ENCODE data around the gene NDUFV2.
A peak's percentile ranks its signal among the peaks of the same experiment; 100 is the strongest.
"Not testable (repeated sequence)": the region's sequence is repeated elsewhere in the genome, so short reads cannot be mapped to it uniquely, and the experiment has no call there.

The NDUFV2 gene

DNA sequence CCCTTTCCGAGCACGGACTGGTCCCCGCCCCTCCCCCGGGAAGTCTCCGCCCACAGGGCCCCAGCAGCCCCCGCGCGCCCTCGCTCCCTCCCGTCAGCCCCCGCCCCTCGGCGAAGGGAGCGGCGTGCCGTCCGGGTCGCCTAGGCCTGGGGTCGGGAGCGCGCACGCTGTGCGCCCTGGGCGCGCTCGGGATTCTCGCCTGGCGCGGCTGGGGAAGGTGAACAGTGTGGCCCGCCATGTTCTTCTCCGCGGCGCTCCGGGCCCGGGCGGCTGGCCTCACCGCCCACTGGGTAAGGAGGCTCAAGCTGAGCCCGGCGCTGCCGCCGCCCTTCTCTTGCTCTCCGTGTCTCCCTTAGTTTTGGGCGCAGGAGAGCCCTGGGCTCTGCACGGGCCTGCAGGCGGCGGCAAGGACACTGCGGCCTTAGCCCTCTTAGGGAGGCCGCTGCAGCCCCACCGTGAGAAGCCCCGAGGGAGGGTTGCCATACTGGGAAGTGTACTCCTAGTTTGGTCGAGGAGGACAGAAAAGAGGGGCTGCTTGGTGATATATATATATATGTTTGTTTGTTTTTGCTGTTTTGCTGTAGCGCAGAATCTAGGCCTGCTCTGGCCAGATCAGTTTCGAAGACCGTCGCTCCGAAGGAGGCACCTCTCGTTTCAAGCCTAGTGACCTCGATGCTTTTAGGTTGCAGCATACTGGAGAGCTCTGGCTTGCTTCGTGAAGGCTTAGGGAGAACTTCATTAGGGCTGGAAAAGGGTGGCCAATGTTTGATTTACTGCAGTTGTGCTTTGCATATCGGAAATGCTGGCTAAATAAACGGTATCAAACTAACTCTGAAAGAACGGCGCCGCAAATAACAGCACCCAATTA is at the start of gene NDUFV2:
TSS of gene NDUFV2 (plus strand) at position 192 of the 868 bp plus-strand sequence. CDS start at position 237, 45 bp downstream.
- peak; percentile 53 to 98 (median 94) for DNase-seq

DNA sequence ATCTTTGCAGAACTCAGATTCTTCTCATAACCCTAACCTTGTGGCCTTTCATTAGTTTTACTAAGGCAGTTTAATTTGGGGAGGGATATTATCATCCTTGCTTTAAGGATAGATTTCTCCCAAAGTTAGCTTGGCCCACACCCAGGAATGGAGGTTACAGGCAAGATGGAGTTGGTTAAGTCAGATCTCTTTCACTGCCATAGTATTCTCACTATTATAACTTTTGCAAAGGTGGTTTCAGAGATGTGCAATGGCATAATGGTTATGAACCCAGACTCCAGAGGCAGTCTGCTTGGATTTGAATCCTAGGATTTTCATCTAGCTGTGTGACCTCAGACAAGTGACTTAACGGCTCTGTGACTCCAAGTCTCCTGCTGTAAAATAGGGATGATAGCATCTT is 48.7 kb upstream of the NDUFV2 start:
- DNase-seq = no peak

DNA sequence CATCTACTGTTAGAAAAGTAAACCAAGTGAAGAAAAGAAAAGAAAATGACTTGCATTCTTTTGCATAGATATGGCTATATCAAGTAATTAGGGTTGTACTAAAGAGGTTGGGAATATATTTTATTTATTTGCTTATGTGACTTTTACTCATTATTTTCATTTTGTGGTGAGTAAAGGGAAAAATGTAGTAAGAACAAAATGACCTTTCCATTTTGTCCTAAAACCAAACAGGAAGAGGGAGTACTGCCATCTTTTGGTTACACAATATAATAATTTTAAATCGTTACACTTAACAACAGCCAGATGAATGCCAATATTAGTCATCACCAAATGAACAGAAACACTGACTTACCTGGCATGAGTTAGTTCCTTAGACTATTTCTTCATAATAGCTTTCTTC is 47.3 kb upstream of the NDUFV2 start:
- DNase-seq = no peak

DNA sequence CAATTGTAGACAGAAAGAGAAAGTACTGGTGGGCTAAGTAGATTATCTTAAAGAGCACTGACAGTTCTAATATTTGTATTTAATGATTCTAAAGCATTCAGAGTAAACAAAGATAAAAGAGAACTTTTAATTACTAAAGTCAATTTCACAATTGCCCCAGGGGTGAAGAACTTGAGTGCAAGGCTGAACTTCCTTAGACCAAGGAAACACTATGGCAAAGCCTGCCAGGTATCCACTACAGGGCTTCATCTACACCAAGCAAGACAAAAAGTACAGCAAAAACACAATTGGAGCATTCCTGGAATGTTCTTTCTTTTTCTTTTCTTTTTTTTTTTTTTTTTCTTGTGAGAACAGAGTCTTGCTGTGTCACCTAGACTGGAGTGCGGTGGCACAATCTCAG is 46.9 kb upstream of the NDUFV2 start:
- no peak for DNase-seq

DNA sequence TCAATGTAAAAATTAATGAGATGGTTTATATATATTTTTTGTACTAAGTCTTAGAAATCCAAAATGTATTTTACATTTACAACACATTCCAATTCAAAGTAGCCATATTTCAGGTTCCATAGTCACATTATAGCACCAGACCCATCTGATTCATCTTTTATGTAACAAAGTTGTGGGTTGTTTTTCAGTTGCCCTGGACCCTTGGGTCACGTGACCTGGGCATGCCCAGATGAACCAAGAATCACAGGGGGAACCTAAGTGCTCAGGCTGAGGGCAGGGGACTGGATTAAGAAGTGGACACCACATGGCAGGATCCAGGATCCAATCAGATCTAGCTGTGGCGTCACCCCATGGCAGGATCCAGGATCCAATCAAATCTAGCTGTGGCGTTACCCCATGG is 44.9 kb upstream of the NDUFV2 start:
- no peak for DNase-seq

DNA sequence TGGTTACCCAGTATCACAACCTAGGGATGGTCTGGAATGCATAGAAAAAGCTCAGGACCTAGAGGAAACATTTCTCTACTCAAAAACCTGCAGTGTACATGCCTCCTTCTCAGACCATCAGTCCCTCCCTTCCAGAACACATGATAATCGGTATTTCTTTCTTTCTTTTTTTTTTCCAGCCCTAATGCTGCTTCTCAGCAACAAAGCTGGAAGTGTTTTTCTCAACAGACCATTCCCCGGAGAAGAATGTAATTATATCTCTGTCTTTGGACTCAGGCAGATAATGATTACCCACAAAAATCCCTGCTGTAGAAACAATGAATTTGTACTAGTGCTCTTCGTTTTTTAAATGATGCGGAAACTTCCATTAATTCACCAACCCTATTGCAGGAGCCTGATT is 44.1 kb upstream of the NDUFV2 start:
- DNase-seq = no peak

DNA sequence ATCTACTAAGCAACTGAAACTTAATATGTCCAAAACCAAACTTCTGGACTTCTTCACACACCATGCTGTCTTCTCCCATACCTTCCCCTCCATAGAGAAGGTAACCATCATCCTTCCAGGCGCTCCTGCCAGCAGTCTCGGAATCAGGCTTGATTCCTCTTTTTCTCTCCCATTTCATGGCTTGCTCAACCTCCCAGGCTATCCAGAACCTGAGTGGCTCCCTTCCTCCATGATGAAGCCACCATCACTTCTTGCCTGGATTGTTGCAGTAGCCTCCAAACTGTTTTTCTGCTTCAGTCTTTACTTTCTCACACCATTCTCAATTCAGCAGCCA is 40.1 kb upstream of the NDUFV2 start:
- DNase-seq = no peak

DNA sequence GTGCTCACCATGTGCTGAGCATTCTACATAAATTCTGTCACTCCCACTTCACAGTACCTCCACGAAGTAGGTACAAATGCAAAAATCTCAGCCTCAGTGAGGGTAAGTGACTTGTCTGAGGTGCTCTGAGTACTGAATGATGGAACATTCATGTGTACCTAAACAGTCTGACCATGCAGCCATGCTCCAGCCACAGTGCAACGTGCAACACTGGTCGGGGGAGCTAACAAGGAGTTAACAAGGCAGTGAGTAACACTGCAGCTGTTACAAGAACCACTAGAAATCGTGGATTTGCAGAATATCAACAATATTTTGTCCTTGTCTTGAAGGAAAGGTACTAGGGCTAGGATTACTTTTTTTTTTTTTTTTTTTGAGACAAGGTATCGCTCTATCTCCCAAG is 36.6 kb upstream of the NDUFV2 start:
- no peak for DNase-seq

DNA sequence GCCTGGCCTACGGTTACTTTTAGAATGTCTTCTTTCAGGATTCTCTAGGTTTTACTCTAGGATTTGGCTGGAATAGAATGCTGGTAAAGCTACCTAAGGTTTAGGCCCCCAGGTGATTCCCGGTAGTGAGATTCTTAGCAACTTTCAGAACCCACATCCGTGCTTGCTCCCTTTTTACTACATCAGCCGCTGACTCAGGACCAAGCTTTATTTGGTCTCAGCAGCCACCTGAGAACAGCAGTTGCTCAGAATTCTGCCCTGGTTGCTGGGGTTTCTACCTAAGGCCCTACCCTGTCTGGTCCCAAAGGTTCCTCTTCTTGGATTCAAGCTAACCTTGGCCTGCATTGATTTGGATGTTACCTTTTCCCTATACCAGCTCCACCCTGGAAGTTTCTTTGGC is 36.1 kb upstream of the NDUFV2 start:
- DNase-seq = no peak

DNA sequence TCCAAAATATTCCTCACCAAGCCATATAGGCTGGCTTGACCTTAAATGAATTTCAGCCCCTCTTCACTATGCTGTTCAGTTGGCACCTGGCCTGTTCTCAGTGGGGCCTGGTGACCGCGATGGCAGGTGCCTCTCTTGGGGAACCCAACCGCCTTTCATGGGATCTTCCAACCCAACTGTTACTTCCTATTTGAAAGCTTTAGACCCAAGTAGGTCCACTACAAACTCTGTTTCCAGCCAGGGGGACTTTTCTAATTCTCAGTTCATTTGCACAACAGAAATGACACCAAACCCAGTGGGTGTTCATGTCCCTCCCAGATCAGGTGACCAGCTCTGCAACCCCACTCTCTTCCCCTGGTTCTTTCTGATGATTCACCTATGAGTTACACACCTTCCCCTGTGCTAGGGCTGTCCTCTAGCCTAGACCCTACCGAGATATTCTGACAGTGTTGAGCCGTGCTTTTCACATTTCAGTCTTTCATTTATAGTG is 35.6 kb upstream of the NDUFV2 start:
- no peak for DNase-seq

DNA sequence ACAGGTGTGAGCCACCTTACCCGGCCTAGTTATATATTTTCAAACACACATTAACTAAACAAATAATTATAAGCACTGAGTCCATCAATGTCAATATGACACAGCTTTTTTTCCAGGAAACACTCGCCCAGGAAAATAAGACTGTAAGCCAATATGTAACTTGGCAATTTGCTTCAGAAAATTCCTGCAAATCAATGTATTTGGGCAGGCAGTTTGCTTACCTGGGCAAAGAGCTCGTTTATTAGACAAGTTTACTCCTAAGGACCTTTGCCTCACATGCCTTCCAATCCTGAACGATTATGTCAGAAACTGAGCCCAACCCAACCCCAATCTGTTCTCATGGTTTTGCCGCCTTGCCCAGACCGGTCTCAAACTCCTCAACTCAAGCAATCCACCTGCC is 34.7 kb upstream of the NDUFV2 start:
- no peak for DNase-seq

DNA sequence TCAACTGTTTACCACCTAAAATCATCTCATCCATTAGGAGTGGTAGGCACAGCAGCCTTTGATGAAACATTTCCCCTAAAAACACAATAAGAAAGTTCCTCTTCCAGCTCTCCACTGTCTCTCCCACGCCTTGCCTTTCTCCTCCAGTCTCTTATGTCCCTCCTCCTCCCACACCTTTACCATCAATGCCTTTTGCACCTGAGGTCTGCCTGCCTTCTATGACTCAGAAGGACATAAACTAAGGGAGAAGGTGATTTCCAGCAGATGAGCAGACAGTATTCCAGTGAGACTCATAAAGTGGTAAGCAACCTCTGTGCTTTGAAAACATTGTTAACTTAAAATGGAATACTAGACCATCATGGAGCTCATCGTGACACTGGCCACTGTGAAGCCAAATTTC is 34.2 kb upstream of the NDUFV2 start:
- DNase-seq = no peak

DNA sequence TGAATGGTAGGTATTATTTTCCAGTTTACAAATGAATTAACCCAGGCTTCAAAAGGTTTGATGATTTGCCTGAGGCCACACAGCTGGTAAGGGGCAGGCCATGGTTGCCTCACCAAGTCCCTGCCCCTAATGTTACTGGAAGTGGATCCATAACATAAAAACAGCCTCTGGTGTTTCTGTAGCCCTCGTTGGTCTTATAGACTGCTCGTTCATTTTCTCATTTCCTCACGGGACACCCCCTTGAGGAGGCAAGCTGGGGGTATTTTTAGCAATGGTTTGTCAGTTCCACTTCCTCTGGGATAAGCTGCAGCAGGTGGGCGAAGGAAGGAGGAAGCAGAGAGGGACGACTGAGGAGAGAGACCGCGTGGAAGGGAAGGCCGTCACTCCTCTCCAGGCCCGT is 32.9 kb upstream of the NDUFV2 start:
- DNase-seq = no peak

DNA sequence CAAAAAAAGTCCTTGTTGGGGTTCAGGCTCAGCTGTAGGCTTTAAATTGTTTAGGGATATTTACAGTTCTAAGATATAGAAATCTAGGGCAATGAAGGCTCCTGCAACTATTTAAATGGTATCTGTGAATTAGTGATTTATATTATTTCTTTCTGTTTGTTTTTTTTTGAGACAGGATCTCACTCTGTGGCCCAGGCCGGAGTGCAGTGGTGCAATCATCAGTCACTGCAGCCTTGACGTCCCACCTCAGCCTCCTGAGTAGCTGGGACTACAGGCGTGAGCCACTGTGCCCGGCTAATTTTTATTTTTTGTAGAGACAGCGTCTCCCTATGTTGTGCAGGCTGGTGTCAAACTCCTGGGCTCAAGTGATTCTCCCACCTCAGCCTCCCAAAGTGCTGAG is 32.3 kb upstream of the NDUFV2 start:
- no peak for DNase-seq

DNA sequence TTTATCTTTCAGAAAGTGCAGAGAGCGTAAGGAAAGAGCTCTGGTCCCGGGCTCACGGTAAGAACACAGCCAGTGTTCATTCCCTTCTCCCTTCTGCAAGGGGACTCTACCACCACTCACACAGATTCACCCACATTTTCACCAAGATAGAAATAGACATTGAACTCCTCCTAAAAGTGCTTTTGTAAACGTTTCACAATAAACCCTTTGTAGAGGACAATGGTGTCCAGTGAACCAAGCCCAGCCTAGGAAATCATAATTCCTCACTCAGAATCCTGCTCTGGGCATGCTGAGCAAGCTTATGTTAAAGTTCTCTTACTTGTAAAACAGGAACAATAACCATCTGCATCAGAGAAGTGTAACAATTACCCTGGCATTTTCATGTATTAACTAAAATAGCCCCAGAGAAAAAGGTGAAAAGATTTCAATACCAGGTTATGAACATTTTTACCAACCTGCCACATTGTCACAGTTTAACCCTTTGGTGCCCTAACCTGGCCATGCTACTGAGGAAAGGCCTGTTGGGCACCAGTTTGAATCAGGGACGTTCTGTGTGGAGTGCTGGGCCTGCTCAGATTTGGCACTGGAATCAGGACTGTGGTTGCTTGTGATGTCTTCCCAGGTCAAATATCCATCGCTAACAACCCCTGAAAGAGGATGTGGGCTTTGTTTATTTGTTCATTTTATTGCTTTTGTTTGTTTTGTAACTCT is 22.5 kb upstream of the NDUFV2 start:
- peak in 11 of 51 donors; percentile 5 to 63 (median 10) for DNase-seq

DNA sequence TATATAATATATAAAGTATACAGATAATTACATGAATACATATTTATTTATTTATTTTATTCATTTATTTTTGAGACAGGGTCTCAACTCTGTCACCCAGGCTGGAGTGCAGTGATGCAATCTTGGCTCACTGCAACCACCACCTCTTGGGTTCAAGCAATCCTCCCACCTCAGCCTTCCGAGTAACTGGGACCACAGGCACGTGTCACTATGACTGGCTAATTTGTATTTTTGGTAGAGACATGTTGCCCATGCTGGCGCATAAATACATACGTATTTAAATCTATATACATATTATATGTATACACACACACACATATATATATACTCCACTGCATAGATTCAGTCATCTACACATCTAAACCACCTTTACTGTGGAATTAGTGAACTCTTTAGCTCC is 20.6 kb upstream of the NDUFV2 start:
- DNase-seq = no peak

DNA sequence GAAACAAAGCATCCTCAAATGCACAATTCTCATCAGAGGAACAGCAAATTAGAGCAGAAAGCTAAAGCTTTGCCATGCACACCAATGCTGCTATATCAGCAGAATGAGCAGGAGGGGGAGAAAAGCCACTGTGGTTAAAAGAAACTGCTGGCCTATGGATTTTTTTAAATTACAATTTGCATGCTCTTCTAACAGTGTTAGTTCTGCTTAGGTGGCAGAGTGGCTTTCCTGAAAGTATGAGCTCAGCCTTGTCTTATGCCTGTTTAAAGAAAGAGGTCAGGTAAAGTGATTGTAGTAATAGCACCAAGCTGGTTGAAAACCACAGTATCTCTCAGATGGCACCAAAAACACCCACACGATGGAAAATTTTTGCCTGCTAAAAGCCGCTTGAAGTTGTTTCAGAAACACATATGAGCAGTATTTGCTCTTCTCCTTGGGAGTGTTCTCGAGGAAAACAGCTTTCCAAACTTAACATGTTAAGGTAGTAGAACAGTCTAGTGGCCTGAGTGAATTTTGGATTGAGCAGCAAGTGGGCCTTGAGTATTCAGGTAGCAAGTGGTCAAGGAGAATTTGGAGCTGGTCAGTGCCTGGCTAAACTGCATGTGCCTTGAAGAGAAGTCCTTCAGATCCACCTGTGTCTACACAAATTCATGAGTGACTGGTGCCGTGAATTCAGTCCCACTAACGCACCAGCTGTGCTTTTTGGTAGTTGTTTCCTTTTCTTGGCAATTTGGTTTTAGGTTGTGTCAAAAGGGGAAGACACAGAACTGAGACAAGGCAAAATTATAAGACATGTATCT is 19.6 kb upstream of the NDUFV2 start:
- DNase-seq = no peak

DNA sequence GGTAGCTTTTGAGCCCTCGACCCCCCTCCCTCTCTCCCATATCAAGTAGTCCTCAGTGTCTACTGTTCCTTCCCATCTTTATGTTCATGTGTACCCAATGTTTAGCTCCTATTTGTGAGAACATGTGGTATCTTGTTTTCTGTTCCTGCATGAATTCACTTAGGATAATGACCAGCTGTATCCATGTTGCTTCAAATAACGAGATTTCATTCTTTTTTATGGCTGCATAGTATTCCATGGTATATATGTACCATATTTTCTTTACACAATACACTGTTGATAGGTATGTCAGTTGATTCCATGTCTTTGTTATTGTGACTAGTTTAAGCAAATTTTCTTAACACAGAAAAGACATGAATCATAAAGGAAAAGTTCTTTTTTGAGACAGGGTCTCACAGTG is 16.5 kb upstream of the NDUFV2 start:
- no peak for DNase-seq

DNA sequence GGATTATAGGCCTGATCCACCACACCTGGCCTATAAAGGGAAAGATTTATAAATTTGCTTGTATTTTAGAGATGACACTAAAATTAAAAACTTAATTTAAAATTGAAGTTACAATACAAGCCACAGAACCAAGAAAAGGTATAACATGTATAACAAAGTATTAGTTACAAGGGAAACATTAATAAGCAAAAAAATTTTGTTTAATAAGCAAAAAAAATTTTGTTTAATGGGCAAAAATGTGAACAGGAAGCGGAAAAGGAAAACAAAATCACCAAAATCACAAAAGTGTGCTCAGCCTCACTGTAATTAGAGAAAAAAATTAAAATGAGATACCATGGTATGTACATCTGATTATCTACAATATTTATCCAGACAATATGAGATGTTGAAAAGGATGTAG is 15.9 kb upstream of the NDUFV2 start:
- no peak for DNase-seq

DNA sequence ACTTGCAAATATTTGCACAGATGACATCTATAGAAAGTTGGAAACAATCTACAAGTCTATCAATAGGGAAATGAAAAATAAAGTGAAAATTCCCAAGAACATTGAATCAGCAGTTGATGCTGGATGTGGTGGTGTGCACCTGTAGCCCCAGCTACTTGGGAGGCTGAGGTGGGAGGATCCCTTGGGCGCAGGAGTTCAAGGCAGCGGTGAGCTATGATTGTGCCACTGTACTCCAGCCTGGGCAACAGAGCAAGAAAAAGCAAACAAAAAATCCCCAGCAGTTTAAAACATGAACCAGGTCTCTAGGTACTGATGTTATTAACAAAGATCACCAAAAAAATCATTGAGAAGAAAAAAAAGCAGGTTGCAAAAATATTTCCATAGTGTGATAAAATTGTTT is 15.4 kb upstream of the NDUFV2 start:
- DNase-seq = no peak

DNA sequence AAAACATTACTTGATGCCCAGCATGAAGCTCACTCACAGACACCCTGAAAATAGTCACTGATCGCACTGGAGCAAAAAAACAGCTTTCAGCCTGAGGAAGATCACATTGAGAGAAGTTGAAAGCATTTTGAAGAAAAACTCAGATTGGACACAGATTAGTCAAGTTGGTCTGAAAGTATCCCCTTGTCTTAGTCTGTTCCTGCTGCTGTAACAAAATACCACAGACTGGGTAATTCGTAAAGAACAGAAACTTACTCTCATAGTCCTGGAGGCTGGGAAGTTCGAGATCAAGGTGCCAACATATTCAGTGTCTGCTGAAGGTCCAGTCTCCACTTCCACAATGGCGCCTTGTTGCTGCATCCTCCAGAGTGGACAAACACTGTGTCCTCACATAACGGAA is 14.2 kb upstream of the NDUFV2 start:
- no peak for DNase-seq

DNA sequence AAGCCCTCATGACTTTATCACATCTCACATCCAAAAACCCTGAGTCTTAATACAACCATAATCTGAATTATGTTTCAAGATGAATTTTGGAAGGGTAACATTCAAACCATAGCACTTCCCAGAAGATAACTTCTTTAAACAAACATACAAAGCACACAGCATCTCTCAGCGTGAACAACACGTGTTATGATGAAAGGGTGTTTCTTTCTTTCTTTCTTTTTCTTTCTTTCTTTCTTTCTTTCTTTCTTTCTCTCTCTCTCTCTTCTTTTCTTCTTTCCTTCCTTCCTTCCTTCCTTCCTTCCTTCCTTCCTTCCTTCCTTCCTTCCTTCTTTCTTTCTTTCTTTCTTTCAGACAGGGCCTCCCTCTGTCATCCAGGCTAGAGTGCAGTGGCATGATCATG is 13.8 kb upstream of the NDUFV2 start:
- DNase-seq = not testable (repeated sequence)
